NCI-H2196 (cell line): ENCODE results near the gene FGFR4.

Source experiments
- DNase-seq: peaks from one replicate; lab custom pipeline; 2025; ENCODE audit not compliant: unreplicated experiment; lab: John Stamatoyannopoulos, UW

The FGFR4 gene

DNA sequence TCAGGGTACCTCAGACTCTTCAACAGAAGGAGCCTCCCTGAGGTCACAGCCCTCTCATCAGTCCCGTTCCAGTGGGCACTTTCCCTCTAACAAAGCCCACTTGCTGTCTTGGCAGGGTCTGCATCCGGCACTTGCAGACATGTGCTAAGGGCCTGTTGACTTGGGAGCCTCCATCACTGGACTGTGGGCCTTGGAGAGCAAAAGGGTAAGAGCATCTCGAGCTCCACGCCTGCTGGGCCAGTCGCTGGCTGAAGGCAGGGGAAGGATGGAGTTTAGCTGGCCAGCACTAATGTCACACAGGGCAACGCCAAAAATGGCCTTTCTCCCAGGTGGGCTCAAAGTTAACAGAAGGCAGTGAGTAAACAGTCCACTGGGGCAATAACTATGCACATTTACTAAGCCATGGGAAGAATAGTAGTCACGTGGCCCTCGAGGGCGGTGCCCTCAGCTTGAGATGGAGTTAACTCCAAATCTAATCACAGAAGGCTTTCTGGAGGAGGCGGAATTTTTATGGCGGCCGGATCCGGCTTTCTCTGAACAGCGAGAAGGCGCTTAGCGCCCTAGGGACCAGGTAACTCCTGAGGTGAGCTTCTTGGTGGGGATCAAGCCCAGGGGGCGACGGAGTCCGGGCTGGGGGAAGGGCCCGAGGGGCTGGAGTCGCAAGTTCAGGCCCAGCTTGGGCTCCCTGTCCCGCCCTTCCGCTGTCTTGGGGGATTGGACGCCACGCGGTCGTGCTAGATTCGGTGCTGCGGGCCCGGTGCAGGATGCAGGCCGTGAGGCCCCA lies 44.8 kb downstream of the FGFR4 start:
- DNase-seq: no peak

DNA sequence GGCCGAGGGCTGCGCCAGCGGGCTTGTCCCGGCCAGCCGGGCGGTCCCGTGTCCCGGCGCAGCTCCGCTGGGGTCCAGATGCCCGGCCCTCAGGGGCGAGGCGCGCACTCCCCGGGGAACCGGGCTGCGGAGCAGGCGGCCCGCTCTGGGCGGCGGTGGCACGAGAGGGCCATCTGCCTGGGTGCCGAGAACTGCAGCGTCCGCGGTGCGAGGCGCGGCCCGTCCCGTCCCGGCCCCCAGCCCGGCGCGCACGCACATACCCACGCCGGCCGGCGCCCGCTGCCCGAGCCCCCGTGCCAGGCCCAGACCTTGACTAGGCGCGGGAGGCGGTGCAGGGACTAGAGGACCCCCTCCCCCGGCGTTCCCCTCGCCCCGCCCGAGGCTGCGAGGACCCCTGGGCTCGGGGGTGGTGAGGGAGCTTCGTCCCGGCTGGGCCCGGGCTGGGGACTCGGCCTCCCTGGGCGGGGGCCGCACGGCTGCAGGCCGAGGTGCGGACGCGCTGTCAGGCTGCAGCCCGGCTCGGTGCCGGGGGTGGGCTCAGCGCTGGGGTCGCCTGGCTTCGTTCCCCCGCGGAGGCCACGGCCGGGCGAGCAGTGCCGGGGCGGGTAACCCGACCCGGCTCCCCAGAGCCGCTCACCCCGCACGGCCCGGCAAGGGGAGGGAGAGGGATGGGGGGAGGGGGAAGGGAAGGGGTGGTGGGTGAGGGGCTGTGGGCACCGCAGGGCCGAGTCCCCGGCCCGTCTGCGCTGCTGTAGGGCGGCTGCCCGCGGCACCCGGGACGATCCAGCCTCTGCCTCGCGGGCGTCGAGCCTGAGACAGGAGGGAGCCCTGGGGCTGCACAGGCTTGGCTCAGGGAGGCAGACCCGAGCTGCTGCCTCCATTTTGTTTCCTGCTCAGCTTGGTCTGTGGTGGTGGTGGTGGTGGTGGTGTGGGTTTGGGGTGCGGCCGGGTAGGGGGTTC lies 45.7 kb downstream of the FGFR4 start:
- no peak for DNase-seq

DNA sequence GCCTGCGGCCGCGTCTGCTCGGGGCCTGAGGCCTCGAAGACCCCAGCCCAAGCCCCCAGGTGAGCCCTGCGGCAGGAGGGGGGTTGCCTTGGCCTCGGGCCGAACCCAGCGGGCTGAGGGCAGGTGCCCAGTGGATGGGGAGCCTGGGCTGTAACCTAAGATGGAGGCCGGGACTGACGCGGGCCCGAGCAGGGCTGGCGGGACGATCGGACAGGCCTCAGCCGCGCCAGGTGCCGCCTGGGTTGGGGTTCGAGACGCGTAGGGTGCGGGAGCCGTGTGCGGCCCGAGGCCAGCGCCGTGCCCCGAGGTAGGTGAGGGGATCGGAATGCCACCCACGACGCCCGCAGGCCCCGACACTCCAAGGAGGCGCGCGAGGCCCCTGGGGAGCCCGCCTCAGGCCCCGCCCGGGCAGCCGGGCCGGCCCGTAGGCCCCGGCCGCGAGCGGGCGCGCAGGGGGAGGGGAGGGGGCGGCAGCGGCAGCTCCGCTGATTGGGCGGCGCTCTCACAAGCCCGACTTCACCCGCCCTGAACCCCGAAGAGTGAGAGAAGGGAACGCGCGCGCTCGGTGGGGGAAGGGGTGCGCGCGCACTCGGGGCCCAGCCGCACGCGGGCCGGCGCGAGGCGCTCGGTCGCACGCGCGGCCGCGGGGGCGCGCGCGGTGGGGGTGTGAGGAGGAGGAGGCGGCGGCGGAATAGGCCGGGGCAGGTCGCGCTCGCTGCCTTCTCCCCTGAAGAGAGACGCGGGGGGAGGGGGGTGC lies 46.6 kb downstream of the FGFR4 start, which contains the start of gene NSD1:
Gene NSD1 (plus strand): TSS at position 678 of the 757 bp plus-strand sequence. CDS start 1,331 bp downstream, outside the sequence.
- peak; percentile 84 for DNase-seq

DNA sequence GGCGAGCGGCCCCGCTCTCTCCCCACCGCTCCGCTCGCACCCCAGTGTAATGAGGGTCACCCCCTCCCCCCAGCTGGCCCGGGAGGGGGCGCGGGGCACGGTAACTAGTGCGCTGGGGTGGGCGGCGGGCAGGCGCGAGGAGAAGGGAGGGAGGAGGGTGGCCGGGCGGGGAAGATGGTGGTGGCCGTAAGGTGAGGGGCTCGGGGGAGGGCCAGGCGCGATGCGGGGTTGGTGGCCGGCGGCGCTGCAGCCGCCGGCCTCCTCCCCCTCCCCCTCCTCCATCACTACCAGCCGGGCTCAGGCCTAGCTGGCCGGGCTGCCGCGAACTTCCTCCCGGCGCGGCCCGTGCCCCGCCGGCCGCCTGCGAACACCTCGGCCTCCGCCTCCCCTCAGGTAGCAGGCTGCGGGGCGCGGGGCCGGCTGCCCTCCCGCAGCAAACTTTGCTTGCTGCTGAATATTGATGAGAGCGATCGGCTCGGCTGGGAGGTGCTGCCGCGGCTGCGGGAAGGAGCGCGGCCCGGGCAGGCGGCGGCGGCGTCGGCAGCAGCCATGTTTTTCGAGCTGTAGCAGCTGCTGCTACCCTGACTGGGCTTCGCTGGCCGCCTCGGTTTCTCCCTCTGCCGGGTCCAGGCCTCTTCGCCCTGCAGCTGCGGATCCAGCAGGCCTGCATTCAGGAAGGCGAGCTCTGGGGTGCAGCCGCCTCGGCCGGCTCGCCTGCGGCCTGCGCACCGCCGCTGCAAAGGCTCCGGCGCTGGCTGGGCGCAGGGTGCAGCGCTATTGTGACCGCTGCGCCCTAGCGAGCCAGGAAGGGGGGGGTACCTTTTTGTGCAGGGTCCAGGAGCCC lies 47.4 kb downstream of the FGFR4 start:
- no peak for DNase-seq

DNA sequence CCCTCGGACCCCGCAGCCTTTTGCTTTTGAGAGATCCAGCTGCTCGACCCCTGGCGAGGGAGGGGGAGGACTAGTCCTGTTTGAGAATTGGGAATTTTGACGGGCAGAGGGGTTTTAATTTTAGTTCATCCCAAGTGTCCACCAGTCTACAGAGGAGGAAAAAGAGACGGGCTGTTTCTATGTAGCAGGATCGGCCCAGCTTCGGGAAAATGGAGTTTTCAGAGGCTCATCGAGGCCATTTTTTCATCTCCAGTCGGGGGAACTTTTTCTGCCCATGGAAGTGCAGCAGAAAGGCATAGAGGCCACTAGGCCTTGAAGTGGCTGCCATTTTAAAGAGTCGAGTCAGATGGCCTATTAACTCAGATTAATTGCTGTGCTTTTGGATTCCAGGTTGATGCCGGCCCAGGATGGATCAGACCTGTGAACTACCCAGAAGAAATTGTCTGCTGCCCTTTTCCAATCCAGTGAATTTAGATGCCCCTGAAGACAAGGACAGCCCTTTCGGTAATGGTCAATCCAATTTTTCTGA lies 48.0 kb downstream of the FGFR4 start:
- DNase-seq: no peak

DNA sequence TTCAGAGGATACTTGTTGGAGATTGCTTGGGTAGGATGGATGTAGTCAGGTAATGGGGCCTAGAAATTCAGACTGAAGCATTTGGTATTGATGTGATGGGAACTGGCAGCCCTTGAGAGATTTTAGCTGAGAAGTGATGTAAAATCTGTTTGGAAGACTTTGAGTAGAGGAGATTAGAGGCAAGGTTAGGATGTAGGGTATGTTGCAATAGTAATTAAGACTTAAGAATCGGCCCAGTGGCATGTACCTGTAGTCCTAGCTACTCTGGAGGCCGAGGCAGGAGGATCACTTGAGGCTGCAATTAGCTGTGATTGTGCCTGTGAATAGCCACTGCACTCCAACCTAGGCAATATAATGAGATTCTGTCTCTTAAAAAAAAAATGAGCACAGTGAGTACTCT lies 53.6 kb downstream of the FGFR4 start:
- no peak for DNase-seq

DNA sequence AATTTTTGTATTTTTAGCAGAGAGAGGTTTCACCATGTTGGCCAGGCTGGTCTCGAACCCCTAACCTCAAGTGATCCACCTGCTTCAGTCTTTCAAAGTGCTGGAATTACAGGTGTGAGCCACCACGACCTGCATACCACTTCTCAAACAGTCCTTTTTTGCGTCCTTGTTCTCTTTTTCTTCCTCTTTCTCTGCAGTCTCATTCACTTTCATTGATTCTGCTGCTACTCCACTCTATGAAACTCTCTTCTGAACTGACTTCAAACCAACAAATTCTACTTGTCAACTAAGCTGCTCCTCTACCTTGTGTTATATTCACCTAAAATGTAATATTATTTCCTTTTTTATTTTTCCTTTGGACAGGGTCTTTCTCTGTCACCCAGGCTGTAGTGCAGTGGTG lies 54.8 kb downstream of the FGFR4 start:
- no peak for DNase-seq

DNA sequence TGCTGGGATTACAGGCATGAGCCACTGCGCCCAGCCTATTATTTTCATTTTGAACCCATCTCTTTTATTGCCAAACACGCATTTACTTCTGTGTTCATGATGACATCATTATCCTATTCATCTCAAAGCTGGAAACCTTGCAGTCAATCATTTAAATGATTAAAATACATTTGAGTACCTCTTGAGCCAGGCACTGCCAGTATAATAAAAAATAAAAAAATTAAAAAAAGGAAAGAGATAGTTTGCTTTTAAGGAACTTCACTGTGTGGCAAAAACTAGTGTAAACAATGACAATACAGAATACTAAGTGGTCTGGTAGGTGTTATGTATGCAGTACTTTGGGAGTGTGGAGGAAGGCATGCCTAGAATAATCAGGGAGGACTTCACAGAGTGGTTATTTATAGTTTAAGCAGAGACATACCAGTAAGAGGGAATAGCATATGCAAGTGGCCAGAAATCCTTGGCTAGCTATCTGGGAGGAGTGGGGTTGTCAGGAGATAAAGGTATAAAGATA lies 55.4 kb downstream of the FGFR4 start:
- peak; percentile 22 for DNase-seq

DNA sequence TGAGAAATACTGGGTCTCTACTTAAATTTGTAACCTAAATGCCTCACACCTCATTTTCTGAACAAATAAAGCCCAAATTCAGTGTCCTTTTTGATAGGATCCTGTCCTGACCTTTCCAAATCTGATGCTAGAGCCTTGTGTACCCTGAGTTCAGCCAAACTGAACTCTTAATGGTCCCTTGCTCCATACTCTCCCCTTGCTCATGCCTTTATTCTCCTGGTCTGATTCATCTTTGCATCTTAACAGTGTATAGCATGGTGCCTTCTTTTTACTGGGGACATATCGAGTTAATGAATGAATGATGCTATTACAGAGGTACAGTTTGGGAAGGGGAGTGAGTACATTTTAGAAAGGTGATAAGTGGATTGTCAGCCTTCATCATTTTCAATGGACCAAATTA lies 56.1 kb downstream of the FGFR4 start:
- no peak for DNase-seq

DNA sequence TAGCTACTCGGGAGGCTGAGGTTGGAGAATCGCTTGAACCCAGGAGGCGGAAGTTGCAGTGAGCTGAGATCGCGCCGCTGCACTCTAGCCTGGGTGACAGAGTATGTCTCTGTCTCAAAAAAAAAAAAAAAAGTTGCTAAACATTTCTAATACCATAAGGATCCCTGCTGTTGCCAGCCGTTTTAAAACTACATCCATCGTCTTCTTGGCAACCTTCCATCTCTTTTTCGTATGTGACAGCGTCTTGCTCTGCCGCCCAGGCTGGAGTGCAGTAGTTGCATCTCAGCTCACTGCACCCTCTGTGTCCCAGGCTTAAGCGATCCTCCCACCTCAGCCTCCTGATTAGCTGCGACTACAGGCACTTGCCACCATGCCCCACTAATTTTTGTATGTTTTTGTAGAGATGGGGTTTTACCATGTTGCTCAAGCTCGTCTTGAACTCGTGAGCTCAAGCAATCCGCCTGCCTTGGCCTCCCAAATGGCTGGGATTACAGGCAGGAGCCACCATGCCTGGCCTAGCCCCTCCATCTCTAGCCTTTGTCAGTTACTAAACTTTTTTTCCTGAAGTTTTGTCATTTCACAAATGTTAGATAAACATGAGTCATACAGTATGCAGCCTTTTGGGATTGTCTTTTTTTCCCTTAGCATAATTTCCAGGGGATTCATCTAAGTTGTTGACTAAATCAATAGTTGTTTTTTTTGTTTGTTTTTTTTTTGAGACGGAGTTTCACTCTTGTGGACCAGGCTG lies 60.4 kb downstream of the FGFR4 start:
- DNase-seq: no peak
